ENCODE data around the gene TNFSF13B.

- TF ChIP-seq, protein P1, sequence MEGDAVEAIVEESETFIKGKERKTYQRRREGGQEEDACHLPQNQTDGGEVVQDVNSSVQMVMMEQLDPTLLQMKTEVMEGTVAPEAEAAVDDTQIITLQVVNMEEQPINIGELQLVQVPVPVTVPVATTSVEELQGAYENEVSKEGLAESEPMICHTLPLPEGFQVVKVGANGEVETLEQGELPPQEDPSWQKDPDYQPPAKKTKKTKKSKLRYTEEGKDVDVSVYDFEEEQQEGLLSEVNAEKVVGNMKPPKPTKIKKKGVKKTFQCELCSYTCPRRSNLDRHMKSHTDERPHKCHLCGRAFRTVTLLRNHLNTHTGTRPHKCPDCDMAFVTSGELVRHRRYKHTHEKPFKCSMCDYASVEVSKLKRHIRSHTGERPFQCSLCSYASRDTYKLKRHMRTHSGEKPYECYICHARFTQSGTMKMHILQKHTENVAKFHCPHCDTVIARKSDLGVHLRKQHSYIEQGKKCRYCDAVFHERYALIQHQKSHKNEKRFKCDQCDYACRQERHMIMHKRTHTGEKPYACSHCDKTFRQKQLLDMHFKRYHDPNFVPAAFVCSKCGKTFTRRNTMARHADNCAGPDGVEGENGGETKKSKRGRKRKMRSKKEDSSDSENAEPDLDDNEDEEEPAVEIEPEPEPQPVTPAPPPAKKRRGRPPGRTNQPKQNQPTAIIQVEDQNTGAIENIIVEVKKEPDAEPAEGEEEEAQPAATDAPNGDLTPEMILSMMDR (IDR thresholded peaks at IDR 0.05), result no peak
- TF ChIP-seq POLR2A (IDR thresholded peaks at IDR 0.05), result no peak
Measured at GRCh38 chr13:108266321-108266990, 3.1 kb upstream of the TNFSF13B start.
